HG03469 (cell line): ENCODE results near the gene SMAGP.
"Not testable (repeated sequence)": the region's sequence is repeated elsewhere in the genome, so short reads cannot be mapped to it uniquely, and the experiment has no call there.

Experiments
- ATAC-seq: cut with Tn5 transposase; IDR thresholded peaks from one replicate; pipeline ENCODE4 v1.9.1; 2021; ENCODE audit warnings: mild to moderate bottlenecking, moderate library complexity, moderate number of reproducible peaks; ENCODE audit not compliant: unreplicated experiment

Gene SMAGP

GRCh38 chr12:51265024-51265423 is 5.2 kb downstream of the SMAGP start:
- no peak for ATAC-seq

GRCh38 chr12:51264297-51264696 is 5.9 kb downstream of the SMAGP start:
- no peak for ATAC-seq

DNA sequence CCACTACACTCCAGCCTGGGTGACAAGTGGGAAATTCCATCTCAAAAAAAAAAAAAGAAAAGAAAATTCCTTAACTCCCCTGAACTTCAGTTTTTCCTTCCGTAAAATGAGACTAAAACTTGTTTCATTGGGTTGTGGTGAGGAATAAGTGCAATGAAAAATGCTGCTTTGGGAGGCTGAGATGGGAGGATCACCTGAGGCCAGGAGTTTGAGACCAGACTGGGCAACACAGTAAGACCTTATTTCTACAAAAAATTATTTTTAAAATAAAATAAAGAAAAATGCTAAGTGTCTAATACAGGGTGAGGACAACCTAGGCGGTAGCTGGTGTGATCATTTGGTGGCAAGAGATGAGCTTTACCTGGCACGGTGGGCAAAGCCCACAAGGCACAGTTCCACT is 6.9 kb downstream of the SMAGP start:
- no peak for ATAC-seq

DNA sequence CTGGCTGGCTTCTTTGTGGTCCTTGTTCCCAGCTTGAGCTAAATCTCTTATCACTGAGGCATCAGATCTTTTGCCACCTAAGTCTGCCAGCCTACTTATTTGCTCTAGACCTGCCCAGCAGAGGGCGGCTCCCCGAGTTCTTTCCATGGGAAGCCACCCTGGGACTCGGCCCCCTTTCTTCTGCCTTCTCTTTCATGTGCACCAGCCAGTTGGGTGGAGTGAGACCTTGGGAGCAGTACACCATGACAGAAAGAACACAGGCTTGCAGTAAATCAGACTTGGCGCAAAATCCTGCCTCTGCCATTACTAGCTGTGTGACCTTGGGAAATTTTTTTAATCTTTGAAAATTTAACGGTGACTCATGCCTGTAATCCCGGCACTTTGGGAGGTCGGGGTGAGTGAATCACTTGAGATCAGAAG is 7.4 kb downstream of the SMAGP start:
- no peak for ATAC-seq

DNA sequence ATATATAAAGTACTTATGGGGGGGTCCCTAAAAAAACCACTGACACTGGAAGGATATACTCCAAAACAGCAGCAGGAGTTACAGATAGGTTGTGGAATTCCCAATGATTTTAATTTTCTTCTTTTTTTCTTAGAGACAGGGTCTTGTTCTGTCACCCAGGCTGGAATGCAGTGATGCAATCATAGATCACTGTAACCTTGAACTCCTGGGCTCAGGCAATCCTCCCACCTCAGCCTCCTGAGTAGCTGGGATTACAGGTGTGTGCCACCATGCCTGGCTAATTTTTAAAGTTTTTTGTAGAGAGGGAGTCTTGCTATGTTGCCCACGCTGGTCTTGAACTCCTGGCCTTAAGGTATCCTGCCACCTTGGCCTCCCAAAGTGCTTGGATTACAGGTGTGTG is 10.6 kb downstream of the SMAGP start:
- ATAC-seq: not testable (repeated sequence)

- no peak for ATAC-seq
Measured at GRCh38 chr12:51254536-51254935, 15.7 kb downstream of the SMAGP start.

GRCh38 chr12:51253276-51253675 is 16.9 kb downstream of the SMAGP start:
- ATAC-seq: no peak

GRCh38 chr12:51247523-51248206 is 22.6 kb downstream of the SMAGP start:
- no peak for ATAC-seq

DNA sequence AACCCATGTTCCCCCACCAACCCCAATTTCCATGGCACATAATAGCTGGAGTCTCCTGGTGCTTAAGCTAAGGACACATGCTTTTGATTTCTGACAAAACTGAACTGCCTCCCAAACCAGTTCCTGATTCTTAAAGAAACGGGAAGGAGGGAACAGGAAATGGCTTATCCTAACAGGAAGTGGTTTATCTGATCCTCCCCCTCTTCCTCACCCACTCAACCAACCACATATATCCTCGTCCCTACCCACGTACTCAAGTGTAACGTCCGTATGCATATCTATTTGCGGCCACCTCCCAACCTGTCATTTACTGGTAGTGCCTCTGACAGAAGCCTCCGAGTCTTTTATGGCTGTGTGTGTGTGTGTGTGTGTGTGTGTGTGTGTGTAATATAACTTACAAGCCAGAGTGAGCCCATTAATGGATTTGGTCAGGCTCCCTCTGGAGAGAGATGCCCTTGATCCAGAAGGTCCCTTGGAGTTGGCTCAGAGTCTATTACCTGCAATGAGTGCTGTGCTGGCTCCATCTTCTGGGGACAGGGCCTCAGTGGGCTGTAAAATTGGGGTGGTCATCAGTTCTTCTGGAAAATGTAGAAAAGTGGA is 23.9 kb downstream of the SMAGP start:
- ATAC-seq: no peak

DNA sequence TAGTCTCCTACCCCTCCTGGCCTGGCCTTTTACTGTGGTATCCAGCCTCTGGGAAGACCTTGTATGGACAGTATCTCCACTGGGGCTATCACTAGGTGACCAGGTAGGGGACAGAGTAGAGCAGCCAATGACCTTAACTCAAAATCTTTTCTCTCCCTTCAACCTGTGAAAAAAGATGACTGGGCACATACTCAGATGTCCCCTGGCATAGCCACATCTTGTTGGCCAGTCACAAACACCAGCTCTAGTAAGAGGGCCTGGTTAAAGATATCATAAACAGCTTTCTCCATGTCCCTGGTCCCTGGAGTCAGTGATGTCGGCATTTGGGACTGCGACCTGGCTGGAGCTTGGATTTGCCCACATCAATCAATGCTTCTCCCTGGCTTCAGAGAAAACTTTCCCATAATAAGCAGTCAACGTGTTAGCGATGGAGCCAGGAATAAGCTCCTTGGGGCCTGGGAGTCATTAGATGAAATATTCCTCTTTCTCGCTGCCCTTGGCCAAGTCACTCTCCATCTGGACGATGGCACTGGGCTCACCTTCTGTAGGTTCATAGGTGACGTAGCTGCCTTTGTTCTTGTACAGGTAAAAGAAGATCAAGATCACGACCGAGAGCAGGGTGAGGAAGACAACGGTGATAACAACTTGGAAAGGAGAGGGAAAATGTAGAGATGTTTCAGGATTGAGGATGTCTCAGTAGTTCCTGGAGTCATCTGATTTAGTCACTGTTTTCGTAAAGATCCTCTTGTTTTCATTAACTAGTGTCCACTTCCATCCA is 24.6 kb downstream of the SMAGP start:
- no peak for ATAC-seq

- no peak for ATAC-seq
Measured at GRCh38 chr12:51244269-51244668, 25.9 kb downstream of the SMAGP start.

DNA sequence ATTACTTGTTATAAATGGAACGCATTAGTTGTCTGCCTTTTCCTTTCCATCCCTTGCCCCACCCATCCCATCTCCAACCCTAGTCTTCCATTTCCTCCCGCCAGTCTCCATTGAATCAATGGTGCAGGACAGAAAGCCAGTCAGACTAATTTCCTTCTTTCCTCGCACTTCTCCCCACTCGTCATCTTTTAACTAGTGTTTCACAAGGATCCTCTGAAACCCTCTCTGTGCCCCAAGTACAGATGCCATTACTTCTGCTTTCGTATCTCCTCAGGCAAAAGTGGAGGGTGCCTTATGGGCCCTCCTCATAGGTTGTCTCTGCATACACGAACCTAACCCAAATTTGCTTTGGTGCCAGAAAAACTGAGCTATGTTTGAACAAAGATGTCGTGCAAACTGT is 27.3 kb downstream of the SMAGP start:
- ATAC-seq: no peak

- ATAC-seq: no peak
Measured at GRCh38 chr12:51242120-51242519, 28.1 kb downstream of the SMAGP start.

- no peak for ATAC-seq
Measured at GRCh38 chr12:51240971-51241370, 29.2 kb downstream of the SMAGP start.

- peak; percentile 67 for ATAC-seq
Measured at GRCh38 chr12:51238510-51239334, 31.5 kb downstream of the SMAGP start, which contains the start of gene DAZAP2. TSS of gene DAZAP2 (plus strand) at chr12:51238826. CDS start at chr12:51238908, 82 bp downstream.

- ATAC-seq: no peak
Measured at GRCh38 chr12:51238037-51238509, 32.1 kb downstream of the SMAGP start.

GRCh38 chr12:51234530-51234929 is 35.7 kb downstream of the SMAGP start:
- no peak for ATAC-seq

DNA sequence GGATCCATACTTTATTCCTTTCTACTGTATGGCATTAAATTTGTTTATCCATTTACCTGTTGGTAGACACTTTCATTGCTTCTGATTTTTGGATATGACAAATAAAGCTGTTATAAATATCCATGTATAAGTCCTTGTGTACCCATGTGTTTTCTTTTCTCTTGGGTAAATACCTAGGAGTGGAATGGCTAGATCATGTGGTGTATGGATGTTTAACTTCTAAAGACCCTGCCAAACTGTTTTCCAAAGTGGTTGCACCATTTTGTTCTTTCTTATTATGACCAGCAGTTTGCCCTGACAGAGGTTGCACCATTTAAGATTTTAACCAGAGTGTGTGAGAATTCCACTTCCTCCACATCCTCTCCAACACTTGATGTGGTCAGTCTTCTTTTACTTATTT is 37.6 kb downstream of the SMAGP start:
- no peak for ATAC-seq

- no peak for ATAC-seq
Measured at GRCh38 chr12:51229116-51229809, 41.0 kb downstream of the SMAGP start.

- ATAC-seq: no peak
Measured at GRCh38 chr12:51227962-51228361, 42.3 kb downstream of the SMAGP start.
